NCI-H82 treated with DMSO at 0.1 percent for 48 hours (cell line): ENCODE results near the gene PPP2R2C.

Experiments
- DNase-seq: peaks from one replicate; lab custom pipeline; 2025; ENCODE audit not compliant: unreplicated experiment; lab: John Stamatoyannopoulos, UW

PPP2R2C gene

DNA sequence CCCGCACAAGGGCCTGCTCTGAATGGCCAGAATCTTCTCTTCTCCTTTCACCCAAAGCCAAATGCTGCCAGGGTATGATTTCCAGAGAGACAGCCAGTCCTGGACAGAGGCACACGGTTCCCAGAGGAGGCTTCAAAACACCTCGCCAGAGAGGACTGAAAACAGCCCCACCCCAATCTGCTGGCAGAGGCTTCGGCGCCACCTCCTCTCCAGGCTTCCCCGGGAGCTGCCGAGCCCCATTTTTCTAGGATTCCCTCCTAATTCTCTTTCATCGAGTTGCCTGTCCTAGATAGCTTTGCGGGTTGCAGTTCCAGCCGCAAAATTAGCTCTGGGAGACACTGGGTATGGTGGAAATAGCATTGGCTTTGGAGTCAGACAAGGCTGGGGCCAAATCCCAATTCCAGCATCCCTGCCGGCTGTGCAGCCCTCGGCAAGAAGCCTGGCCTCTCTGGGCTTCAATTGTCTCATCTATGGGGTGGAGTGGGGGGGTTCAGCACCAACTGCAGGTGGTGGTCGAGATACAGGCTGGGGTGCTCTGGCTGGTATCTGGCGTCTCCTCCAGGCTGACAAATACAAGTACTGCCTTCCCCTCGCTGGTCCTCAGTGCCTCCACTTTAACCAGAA is 22.6 kb downstream of the PPP2R2C start:
- no peak for DNase-seq

DNA sequence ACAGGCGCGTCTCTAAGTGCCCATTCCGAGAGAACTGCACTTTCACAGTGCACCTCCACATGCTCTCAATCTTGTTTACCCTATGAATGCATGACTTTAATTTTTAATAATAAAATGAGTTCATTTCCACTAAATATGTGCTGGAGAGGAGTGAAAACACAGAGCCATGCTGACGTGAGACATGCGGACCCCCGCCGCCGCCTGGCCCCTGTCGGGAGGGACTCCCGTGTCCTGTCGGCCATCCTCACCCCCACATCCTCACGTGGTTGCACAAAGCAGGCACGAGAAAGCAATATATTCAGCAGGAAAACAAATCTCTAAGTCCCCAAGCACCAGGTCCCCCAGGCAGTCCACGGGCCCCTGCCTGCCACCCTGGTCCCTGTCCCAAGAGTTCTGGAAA is 23.1 kb downstream of the PPP2R2C start:
- no peak for DNase-seq

DNA sequence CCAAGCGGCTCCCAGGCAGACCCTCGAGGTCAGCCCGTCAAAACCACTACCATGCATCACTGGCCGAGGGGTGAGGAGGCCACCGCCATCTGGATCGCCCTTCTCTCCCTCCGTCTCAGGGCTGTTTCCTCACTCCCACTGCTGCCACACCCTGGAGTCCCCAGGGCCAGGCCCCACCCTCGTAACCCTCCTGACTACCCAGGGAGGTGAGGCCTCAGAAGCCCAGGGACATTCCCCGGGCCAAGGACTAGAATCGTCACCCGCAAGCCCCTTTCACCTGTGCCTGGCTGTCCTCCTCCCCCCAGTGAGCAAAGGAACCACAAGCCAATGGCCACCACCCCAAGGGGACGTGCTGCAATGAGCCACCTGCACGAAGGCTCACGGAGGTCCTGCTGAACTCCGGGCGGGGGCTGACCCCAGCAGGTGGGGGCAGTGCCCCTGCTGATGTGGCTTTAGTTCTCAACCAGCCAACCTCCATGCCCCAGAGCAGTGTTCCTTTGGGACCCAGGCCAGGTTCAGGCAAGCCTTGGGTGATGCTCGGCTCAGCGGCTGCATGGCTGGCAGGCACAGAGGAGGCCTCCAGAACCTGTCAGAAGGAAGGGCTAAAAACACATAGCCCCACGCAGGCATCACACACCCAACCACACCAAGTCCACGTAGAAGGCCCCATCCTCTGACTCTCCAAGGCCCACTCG is 23.8 kb downstream of the PPP2R2C start:
- DNase-seq: no peak

DNA sequence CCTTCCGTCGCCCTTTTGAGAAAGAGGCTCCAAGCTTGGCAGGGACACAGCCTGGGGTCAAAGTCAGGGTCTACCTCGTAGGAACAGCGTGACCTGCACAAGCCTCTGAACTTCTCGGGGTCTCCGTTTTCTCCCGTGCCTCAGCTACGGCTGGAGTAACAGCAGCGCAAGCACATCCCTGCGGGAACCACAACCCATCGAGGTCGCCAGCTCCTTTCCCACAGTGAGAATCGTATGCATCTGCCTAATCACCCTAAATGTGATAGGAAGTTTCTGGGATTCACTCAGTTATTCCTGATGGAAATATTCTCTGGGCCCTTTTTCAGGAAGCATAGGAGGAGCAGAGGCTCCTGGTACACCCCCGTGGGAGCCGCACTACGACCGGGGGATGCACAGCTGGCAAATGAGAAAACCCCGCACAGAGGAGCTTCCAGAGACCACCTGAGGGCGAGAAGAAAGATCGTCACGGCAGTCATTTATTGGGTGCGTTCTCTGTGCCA is 24.7 kb downstream of the PPP2R2C start:
- no peak for DNase-seq

DNA sequence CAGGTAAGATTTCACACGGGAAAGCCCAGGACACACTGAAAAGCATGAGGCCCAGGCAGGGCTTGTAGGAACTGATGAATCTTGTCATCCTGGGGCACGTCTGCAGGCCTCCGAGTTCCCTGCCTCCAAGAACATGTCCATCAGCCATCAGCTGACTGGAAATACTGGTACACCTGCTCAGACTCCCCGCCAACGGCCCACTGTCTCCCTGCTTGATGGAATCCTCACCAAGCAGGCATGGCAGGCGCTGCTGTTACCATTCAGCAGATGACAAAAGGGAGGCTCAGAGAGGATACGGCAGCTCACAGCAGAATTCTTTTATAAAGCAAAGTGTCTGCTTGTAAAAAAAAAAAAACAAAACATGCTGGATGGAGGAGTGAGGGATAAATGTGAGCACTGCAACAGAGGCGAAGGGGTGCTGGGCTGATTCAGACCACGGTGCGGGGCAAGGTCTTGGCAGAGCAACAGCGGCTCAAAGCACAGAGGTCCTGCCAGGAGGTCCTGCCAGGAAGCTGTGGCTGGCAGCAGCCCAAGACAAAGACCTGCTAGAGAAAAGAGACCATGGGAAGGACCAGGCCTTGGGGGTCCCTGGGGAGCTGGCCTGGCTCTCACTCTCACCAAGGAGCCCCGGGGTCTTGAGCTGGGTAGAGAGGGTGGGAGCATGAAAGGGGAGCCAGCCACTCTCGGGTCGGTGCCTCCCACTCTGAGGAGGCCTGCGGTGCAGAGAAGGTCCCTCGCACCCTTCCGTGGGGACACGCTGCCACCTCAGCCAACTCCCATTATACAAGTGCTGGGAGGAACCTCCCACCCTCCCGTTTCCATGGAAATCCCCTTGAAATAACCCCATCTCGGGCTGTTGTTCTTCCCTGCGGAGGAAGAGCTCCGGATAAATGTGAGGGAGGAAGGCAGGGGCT is 25.6 kb downstream of the PPP2R2C start:
- DNase-seq: no peak

DNA sequence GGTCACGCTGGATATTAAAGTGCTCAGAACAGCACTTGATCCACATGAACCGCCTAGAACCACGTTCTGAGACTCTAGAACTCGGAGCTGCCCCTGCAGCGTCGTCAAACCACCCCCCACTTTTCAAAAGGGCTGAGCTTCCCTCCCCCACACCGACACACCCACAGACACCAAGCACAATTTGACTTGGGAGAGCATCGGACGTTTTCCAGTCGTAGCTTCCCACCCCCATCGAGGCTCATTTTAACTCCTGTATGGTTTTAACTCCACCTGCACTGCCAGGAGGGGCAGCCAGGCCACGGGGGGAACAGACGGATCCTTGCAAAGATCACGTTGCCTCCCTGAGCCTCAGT is 26.3 kb downstream of the PPP2R2C start:
- DNase-seq: no peak

DNA sequence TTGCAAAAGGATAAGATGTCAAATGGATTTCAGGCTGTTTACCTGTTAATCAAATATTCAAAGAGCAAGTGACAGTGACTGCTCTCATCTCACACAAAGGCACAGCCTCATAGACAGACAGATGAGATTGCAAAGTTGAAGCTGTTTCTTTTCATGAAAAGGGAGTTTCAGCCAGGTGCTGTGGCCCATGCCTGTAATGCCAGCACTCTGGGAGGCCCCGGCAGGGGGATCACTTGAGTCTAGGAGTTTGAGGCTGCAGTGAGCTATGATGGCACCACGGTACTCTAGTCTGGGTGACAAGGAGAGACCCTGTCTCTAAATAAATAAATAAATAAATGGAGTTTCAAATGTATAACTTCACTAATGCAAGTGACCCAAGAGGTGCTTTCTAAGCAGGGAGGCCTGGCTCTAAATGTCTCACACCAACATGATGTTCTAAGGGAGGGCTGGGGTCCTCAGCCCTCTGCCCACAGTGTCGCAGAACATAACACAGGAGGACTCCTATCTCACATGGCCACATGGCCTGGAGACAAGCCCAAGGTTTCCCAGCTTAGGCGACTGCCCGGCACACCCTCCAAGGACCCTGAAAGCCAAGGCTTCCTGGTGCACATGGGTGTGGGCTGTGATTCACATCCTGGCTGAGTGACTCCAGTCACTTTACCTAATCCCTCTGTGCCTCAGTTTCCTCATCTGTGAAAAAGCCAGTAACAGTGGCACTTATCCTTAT is 26.8 kb downstream of the PPP2R2C start:
- DNase-seq: no peak

DNA sequence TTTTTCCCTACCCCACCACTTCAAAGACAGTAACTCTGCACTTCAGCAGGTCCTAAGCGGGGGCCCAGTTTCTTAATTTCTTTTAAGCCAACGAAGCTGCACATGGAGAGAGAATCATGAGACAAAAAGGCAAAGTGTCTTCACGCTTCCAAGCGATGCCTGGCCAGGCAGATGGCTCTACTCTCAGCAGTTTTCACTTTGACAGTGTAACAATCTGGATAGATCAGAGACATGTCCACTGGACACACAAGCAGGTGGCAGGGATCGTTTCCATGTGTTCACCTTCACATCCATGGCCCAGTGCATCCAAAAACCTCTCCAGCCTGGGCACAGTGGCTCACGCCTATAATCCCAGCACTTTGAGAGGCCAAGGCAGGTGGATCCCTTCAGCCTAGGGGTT is 27.8 kb downstream of the PPP2R2C start:
- DNase-seq: no peak

DNA sequence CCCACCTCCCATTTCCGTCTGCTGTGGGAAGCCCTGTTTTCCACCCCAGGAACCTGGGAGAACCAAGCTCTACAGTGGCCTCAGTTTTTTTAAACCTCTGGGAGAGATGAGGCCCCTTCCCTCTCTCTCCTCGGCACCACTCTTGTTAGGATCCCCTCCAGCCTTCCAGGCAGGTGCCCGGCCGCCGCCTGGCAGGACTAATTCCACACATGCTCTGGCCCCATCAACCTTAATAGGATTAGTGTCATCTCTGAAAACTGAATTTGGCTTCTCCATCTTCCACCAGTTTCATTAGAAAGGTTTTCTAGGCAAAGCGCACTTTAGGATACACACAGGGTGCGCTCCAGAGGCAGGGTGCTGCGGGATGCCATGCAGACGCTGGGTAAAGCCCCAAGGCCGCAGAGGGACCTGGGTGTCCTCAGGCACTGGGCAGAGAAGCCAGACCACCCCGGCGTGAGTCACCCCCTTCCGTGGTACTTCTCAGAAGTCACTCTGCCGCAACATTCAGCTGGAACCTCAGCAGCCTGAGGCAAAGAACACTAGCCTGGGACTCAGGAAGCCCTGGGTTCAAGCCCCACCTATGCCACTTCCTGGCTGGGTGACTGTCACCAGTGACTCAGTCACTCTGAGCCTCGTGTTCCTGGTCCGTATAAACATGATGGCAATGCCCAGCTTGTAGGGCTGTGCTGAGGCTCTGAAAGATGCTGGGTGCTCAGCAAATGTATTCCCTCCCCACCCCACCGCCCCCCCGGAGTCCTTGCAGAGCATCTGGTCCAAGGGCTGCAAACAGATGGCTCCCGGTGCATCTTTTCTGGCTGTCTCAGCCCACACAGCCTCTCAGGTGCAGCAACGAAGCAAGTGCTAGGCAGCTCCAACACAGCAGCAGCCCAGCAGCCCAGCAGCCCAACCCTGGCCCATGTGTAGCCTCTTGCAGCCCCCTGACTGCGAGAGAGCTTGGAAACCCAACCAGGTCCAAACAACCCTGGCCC is 29.1 kb downstream of the PPP2R2C start:
- no peak for DNase-seq

DNA sequence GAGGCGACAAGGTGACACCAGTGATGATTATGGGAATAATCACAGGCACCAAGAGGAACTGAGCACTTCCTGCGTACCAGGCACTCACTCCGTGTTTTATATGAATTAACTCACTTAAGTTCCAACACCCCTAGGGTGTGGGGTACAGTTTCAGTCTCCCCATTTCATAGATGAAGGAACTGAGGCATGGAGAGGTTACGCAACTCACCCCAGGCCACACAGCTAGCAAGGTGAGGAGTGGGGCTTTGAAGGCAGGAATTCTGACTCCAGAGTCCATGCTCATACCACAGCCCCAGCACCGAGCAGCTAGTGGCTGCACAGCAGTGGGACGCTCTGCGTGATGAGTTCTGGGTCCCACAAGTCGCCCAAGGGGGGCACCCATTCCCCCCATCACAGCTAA is 29.9 kb downstream of the PPP2R2C start:
- no peak for DNase-seq

DNA sequence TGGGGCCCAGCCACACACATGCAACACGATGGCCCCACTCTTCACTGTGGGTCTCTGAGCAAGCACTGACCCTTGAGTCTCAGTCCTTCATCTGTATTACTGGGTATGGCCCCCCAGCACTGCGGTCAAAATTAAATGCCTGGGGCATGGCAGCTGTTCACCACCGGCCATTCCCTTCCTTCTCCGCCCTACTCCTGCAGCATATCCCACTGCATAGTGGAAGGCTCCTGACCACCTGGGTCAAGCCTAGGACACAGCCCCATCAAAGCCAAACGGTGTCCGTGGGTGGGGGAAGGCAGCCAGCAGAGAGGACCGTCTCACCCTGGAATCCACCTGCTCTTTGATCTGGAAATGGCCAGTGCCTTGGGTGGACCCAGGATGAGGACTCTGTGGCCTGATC is 30.7 kb downstream of the PPP2R2C start:
- no peak for DNase-seq

DNA sequence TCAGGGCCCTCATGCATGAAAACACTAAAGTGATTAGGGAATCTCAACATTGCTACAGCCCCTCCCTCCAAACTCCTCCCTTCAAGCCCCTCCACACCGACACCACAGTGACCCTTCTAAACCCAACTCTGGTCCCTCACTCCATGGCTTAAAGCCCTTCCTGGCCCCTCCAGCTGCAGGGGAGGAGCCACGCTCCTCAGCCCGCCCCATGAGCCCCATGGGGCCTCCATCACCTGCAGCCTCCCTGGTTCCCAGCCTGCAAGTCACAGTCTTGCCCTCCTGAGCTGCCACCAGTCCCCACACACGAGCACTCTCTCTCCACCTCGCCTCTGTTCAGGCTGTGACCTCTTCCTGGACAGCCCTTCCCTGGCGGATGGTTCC is 31.2 kb downstream of the PPP2R2C start:
- no peak for DNase-seq

DNA sequence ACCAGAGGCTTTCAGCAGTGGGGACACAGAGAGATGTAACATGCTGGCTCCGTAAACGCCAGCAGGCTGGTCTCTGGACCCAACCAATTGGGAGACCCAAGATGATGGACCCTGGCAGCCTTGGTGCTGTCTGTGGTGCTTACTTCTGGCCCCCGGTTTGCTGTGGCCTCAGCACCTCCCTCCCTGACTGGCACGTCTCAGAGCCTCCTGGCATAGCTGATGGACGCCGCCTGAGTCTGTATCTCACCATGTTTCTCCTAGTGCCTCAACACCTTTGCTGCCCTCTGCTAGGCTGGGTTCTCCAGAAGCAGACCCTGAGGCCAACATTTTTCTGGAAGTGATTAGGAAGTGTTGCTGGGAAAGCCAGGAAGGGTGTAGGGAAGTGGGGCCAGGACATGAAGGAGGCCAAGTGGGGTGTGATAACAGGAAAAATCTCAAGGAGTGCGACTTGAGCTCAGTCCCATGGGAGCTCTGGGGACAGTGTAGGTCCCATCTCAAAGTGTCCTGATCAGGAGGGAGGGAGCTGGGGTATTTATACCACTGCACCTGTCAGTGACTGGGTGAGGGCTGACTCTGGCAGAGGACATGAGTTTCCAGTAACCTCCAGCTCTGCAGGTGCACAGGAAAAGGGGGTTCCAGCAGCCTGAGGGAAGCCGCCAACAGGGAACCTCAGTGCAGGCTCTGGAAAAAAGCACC is 31.8 kb downstream of the PPP2R2C start:
- no peak for DNase-seq

DNA sequence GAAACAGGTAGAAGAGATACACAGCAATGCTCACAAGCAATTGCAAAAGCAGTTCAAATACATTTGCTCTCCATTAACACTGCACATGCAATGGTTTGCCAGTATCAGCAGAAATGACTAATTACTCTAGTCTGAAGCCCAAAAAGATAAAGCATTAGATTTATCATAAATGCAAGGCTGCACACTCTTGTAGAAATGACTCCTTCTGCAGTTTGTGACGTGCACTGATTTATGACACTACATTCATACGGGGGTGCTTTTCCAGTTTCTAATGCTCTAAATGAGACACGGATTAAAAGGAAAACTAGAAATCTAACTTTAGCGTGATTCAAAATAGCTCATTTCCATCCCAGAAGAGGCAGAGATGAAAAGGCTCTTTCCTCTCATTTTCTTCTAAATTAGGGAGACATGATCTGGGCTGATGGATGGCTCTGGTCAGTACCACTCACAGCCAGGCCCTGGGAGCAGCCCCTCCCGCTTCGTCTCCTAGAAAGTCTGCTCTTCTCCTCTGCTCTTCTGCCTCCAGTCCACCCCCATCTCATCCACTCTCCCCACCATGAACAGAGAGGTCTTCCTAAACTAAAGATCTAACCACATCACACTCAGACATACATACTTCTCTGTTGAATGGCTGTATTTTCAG is 33.2 kb downstream of the PPP2R2C start:
- DNase-seq: no peak

DNA sequence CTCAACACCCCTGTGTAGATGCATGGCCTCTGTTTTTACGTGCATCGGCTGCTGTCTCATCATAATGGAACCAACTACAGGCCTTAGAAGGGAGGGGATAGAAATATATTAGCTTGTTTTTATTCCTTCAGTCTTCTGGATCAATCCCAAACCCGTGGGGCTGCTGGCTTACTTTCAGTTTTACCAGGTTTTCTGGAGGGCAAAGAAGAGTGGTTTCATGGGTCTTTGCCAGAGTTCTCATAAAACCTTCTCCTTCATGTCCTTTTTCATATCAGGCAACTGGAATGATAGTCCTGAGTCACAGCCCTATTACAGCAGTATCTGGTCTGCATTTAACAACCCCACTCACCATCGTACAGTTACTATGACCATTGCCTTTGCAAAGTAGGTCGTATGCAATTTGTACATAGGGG is 34.6 kb downstream of the PPP2R2C start:
- DNase-seq: no peak

DNA sequence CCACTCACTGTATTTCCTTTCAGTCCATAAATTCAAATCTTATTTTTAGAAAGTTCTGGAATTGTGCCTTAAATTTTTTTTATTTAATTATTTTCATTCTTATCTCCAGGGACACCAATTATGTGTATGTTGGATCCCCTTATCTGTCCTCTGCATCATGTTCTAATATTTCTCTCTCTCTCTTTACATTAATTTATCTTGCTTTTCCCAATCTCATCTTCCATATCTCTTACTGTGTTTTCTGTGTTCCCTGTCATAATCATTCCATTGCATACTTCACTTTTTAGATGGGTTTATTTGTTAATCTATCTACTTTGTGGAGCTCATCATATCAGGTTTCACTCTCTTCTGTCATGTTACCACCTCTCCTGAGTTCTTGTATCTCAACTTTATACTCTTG is 37.4 kb downstream of the PPP2R2C start:
- DNase-seq: no peak

DNA sequence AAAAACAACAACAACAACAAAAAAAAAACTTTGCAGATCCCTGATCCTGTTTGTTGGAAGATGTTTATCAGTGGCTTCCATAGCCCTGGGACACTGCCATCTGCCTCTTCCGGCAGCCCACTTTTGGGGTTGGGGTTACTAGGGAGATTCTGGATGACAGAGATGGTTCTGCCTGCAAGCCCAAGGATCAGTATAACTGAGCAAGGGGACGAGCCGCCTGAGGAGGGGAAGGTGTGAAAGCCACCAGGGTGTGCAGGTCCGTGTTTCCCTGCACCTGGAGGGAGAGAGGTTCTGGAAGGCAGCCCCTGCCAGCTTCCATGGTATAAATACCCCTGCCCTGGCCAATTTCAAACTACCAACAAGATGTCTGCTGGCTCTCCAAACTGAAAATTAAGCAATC is 41.5 kb downstream of the PPP2R2C start:
- no peak for DNase-seq

DNA sequence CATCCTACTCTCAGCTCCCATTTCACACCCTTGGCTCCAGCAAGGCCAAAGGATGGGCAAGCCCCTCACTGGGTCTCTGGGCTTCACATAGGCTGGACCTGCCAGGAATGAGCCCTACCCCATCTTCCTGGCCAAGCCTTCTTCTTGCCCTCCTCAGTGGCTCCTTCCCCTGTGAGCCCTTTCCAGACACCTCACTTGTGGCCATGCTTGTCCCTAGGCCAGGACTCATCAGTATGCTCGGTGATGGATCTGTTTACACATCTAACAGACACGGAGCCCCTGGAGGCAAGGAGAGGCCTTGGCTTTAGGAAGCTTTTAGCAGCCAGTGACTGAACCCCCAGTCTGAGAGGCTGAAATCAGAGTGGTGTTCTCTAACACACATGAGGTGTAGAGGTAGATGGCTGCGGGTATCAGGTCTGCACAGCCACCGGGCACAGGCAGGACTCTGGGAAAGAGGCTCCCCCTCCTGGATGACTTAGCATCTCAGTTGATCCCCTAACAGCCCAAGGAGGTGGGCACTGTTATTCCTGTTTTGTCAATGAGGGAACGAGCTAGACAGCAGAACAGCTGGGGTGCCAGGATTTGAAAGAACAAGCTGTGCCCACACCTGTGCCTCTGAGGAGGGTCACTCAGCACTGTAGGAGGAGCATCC is 44.8 kb downstream of the PPP2R2C start:
- DNase-seq: no peak
